Neutrophil (primary cell): Measurements from ENCODE around the gene TPCN1.

Experiments used
- H3K27ac ChIP-seq: fragments of 200-600 bp; sonication (generic); 2 replicates; pipeline ENCODE4 v1.5.1; 2016; ENCODE audit warnings: mild to moderate bottlenecking, moderate library complexity
- H3K27me3 ChIP-seq: fragments of 200-600 bp; sonication (generic); 2 replicates; pipeline ENCODE4 v1.6.0; 2016; ENCODE audit warnings: mild to moderate bottlenecking
- H3K36me3 ChIP-seq: fragments of 200-600 bp; sonication (generic); 2 replicates; pipeline ENCODE4 v1.5.1; 2017
- H3K4me1 ChIP-seq, 2 experiments: fragments of 200-600 bp in 1 of 2; sonication (generic) in 1 of 2; 1 replicate in 1 of 2; 2 replicates in 1 of 2; pipeline versions ENCODE4 v1.5.1 to v1.6.1; 2013 to 2016; ENCODE audit warnings: low read depth in 1 of 2, low read length in 1 of 2, mild to moderate bottlenecking in 1 of 2, moderate library complexity in 1 of 2; ENCODE audit not compliant: control insufficient read depth in 1 of 2, insufficient read depth in 1 of 2
- H3K4me3 ChIP-seq, 2 experiments: fragments of 200-600 bp in 1 of 2; sonication (generic) in 1 of 2; 1 replicate in 1 of 2; 2 replicates in 1 of 2; pipeline ENCODE4 v1.5.1; 2013 to 2016; ENCODE audit warnings: low read depth in 1 of 2, low read length in 1 of 2, mild to moderate bottlenecking in 1 of 2, moderate library complexity in 1 of 2
- H3K9me3 ChIP-seq: fragments of 200-600 bp; sonication (generic); 2 replicates; pipeline ENCODE4 v1.5.1; 2016
- TF ChIP-seq, protein P1 (sequence below): fragments of 200-600 bp; sonication (generic); IDR thresholded peaks from 2 replicates; pipeline ENCODE4 v1.5.1; 2016; ENCODE audit warnings: antibody characterized with exemption

The TPCN1 gene

DNA sequence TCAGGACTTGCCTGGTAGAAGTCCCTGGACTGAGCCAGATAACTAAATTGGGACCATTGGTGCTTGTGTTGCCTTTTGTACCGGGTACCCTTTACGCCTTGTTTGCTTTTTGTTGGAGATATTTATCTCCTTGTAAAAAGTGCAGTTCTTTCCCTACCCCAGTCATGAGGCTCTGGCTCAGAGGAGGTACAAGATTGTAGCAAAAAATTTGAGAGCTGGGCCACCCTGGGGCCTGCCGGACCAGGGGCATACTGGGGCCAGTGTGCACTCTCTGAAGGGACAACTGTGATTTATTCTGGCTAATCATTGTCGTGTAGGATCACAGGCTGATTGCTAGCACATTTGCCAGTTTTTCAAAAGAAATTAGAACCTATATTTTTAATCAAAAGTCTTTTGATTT lies 13.2 kb downstream of the TPCN1 start:
- peaks cover 10 to 18% of the 10 kb centered on the region in 2 experiments for H3K4me1 ChIP-seq
- TF ChIP-seq, protein P1, sequence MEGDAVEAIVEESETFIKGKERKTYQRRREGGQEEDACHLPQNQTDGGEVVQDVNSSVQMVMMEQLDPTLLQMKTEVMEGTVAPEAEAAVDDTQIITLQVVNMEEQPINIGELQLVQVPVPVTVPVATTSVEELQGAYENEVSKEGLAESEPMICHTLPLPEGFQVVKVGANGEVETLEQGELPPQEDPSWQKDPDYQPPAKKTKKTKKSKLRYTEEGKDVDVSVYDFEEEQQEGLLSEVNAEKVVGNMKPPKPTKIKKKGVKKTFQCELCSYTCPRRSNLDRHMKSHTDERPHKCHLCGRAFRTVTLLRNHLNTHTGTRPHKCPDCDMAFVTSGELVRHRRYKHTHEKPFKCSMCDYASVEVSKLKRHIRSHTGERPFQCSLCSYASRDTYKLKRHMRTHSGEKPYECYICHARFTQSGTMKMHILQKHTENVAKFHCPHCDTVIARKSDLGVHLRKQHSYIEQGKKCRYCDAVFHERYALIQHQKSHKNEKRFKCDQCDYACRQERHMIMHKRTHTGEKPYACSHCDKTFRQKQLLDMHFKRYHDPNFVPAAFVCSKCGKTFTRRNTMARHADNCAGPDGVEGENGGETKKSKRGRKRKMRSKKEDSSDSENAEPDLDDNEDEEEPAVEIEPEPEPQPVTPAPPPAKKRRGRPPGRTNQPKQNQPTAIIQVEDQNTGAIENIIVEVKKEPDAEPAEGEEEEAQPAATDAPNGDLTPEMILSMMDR = no peak
- H3K27me3 ChIP-seq = no peaks in the 10 kb centered on the region
- no peak overlapping the region for H3K27ac ChIP-seq
- H3K4me3 ChIP-seq = no peak overlapping the region
- no peaks in the 10 kb centered on the region for H3K36me3 ChIP-seq
- H3K9me3 ChIP-seq = no peaks in the 10 kb centered on the region

GRCh38 chr12:113235976-113236375 lies 14.7 kb downstream of the TPCN1 start:
- H3K9me3 ChIP-seq = no peaks in the 10 kb centered on the region

DNA sequence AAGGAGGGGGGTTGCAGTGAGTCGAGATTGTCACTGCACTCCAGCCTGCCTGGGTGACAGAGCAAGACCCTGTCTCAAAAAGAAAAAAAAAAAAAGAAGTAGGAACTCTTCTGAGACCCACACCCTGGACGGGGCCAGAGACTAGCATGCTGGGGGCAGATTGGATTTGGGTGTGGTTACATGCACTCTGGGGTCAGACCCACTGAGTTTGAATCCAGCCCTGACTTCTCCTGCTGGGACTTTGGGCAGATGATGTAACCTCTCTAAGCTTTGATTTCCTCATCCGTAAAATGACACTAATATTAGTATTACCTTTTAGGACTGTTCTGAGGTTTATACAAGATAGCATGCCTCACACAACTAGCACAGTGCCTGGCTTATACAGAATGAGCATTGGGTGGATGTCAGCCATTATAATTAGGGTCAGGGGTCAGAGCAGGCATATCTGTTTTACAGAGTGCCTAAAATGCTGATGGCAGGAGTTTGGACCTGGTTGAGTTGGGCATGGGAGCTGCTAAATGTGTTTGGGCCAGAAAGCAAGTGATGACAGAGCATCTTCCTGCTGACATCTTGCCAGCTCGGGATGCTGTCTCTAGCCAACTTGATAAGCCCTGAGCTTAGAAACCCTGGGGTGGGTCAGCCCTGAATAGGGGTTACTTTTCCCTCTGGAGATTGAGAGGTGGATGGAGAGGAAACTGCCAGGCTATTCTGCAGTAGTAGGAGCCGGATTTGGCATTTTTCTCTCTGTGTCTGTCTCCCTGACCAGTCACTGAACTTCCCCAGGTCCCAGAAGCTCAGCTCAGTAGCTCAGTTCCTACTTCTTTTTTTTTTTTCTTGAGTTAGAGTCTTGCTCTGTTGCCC lies 15.5 kb downstream of the TPCN1 start:
- Histone ChIP-seq H3K27me3 (no peaks in the 10 kb centered on the region), H3K4me1 (peaks cover 10 to 23% of the 10 kb centered on the region in 2 experiments), H3K9me3 (no peaks in the 10 kb centered on the region), H3K4me3 (no peak overlapping the region), H3K36me3 (no peaks in the 10 kb centered on the region), H3K27ac (no peak overlapping the region)
- TF ChIP-seq, protein P1 = no peak

More at GRCh38 chr12:113235976-113236375, 14.7 kb downstream of the TPCN1 start:
- Histone ChIP-seq H3K27ac (no peak overlapping the region), H3K4me3 (no peak overlapping the region), H3K36me3 (no peaks in the 10 kb centered on the region), H3K4me1 (peaks cover 10 to 15% of the 10 kb centered on the region in 2 experiments), H3K27me3 (no peaks in the 10 kb centered on the region)
- TF ChIP-seq, protein P1 = no peak

- Histone ChIP-seq H3K36me3 (no peaks in the 10 kb centered on the region), H3K4me3 (no peak overlapping the region), H3K9me3 (no peaks in the 10 kb centered on the region), H3K27ac (no peak overlapping the region), H3K4me1 (peaks cover 6 to 23% of the 10 kb centered on the region in 2 experiments), H3K27me3 (no peaks in the 10 kb centered on the region)
- TF ChIP-seq, protein P1 = no peak
Measured at GRCh38 chr12:113237748-113238147, 16.5 kb downstream of the TPCN1 start.

DNA sequence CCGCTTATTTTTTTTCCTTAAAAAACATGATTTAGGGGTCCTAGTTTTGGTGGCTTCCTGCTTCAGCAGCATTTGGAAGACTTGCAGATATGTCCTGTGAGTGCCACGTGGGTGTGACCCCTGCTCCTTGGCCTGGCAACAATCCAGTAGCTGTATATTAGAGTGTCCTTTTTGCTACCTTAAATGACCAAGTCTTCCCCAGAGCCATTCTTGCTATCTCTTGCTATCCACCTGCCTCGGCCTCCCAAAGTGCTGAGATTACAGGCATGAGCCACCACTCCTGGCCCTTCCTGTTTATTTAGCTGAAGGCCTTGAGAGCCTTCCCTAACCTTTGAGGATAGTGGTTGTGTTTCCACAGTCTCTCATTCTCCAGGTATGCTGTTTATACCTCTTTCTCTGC lies 17.0 kb downstream of the TPCN1 start:
- Histone ChIP-seq H3K4me3 (no peak overlapping the region), H3K4me1 (peaks cover under 1 to 17% of the 10 kb centered on the region in 2 experiments), H3K27ac (no peak overlapping the region), H3K9me3 (no peaks in the 10 kb centered on the region), H3K36me3 (no peaks in the 10 kb centered on the region), H3K27me3 (no peaks in the 10 kb centered on the region)
- TF ChIP-seq, protein P1 = no peak
